Caco-2 (cell line): Measurements from ENCODE around the gene COTL1. TPM values are rescaled to one million over a fixed set of nuclear protein-coding genes. Genes with fewer than 3 reads are reported as not detected.
"Not testable (repeated sequence)": the region's sequence is repeated elsewhere in the genome, so short reads cannot be mapped to it uniquely, and the experiment has no call there.

Experiments used
- BruUV-seq: library from RNA; stranded (reverse); fragments of 400-500 nt; replicated peaks from 2 replicates; lab custom pipeline; 2021; lab: Mats Ljungman, UMichigan
- CTCF ChIA-PET: fragments of 300-600 bp; sonication (Branson Sonifier 250); formaldehyde crosslinking; loops from one replicate; lab custom pipeline; 2022; ENCODE audit warnings: antibody characterized with exemption; lab: Charles Lee
- POLR2A ChIA-PET: fragments of 300-600 bp; sonication (Branson Sonifier 250); formaldehyde crosslinking; loops from one replicate; lab custom pipeline; 2022; ENCODE audit warnings: antibody characterized with exemption; lab: Charles Lee
- DNase-seq, 2 experiments: peaks; one replicate each; pipeline versions ENCODE4 v3.0.0 to v3.0.0-alpha.2; 2020 to 2022
- H3K27me3 ChIP-seq: replicated peaks from 2 replicates; pipeline ENCODE4 v1.6.0; 2011; ENCODE audit warnings: low read length; ENCODE audit not compliant: control insufficient read depth, insufficient read depth
- H3K36me3 ChIP-seq: 2 replicates; pipeline ENCODE4 v1.5.1; 2011; ENCODE audit warnings: low read length; ENCODE audit not compliant: control insufficient read depth, insufficient read depth
- H3K4me1 ChIP-seq: fragments of 250-450 bp; sonication (Bioruptor Pico); 2 replicates; pipeline ENCODE4 v1.5.1; 2020; ENCODE audit warnings: mild to moderate bottlenecking
- H3K4me3 ChIP-seq: 2 replicates; pipeline ENCODE4 v1.5.1; 2011; ENCODE audit warnings: low read depth, mild to moderate bottlenecking, control low read depth, low read length
- H3K9me3 ChIP-seq: fragments of 250-450 bp; sonication (Bioruptor Pico); 2 replicates; pipeline ENCODE4 v1.5.1; 2020; ENCODE audit warnings: mild to moderate bottlenecking, moderate library complexity
- H3K27ac Mint-ChIP-seq: one replicate; pipeline ENCODE4 v1.8.0; 2022; ENCODE audit warnings: mixed read lengths; ENCODE audit not compliant: unreplicated experiment
- H3K27me3 Mint-ChIP-seq: one replicate; pipeline ENCODE4 v1.8.0; 2022; ENCODE audit warnings: mixed read lengths; ENCODE audit not compliant: insufficient read depth, unreplicated experiment
- H3K36me3 Mint-ChIP-seq: one replicate; pipeline ENCODE4 v1.8.0; 2022; ENCODE audit warnings: mild to moderate bottlenecking, mixed read lengths; ENCODE audit not compliant: insufficient read depth, unreplicated experiment
- H3K4me1 Mint-ChIP-seq: one replicate; pipeline ENCODE4 v1.8.0; 2022; ENCODE audit warnings: low read depth, mixed read lengths; ENCODE audit not compliant: unreplicated experiment
- H3K4me3 Mint-ChIP-seq: one replicate; pipeline ENCODE4 v1.8.0; 2022; ENCODE audit warnings: mild to moderate bottlenecking, moderate library complexity, mixed read lengths; ENCODE audit not compliant: unreplicated experiment
- H3K9me3 Mint-ChIP-seq: one replicate; pipeline ENCODE4 v1.8.0; 2022; ENCODE audit warnings: mixed read lengths; ENCODE audit not compliant: unreplicated experiment
- intact Hi-C: fragments of 100-400 bp; cut with micrococcal nuclease; formaldehyde crosslinking; loops from one replicate; pipeline ENCODE4 v1.10.0; 2022; ENCODE audit not compliant: unreplicated experiment
- total RNA-seq: library from RNA; stranded (reverse); gene quantifications from 2 replicates; pipeline ENCODE4 v1.2.3, GENCODE V29; 2022
- TF ChIP-seq, protein P1 (sequence below), 2 experiments: fragments of 200-600 bp in 1 of 2; IDR thresholded peaks; 1 replicate in 1 of 2; 2 replicates in 1 of 2; pipeline versions ENCODE4 v1.5.1 to v1.8.0; 2011 to 2022; ENCODE audit warnings: antibody characterized with exemption in 1 of 2, control low read depth in 1 of 2, inconsistent platforms in 1 of 2, low read depth in 1 of 2, low read length in 1 of 2, mild to moderate bottlenecking in 1 of 2, moderate library complexity in 1 of 2; ENCODE audit not compliant: insufficient read depth in 1 of 2, severe bottlenecking in 1 of 2, unreplicated experiment in 1 of 2

Gene COTL1
- total RNA-seq, 1 experiment from 2014 or later: 434 TPM

DNA sequence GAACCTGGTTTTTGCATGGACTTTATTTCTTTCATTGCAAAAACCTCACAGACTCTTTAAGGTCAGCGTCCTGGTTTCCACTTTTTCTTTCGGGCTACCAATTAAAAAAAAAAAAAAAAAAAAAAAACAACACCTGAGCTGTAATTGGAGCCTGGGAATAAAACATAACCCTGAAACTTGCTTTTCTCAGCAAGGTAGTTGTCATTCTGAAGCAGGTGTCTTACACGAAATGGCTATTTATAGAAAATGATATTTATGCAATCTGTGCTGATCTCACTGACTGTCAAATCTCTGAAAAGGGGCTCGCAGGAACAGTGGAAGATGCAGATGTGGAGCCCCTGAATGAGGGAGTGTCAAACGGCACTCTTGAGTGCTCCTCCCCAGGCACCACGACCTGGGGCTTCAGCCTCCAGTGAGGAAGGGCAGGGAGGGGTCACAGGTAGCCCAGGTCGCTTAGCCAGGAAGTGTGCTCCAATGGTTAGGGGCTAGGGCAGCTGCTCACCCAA is 10.4 kb upstream of the COTL1 start:
- TF ChIP-seq, protein P1, sequence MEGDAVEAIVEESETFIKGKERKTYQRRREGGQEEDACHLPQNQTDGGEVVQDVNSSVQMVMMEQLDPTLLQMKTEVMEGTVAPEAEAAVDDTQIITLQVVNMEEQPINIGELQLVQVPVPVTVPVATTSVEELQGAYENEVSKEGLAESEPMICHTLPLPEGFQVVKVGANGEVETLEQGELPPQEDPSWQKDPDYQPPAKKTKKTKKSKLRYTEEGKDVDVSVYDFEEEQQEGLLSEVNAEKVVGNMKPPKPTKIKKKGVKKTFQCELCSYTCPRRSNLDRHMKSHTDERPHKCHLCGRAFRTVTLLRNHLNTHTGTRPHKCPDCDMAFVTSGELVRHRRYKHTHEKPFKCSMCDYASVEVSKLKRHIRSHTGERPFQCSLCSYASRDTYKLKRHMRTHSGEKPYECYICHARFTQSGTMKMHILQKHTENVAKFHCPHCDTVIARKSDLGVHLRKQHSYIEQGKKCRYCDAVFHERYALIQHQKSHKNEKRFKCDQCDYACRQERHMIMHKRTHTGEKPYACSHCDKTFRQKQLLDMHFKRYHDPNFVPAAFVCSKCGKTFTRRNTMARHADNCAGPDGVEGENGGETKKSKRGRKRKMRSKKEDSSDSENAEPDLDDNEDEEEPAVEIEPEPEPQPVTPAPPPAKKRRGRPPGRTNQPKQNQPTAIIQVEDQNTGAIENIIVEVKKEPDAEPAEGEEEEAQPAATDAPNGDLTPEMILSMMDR (IDR thresholded peaks at IDR 0.05; ENCODE audit: insufficient read depth in 1 of 2, low read depth in 1 of 2, low read length in 1 of 2, severe bottlenecking in 1 of 2, unreplicated experiment in 1 of 2): no peak
- H3K4me3 Mint-ChIP-seq: no peak overlapping the region
- DNase-seq: no peak
- Histone ChIP-seq H3K36me3 (no peaks in the 10 kb centered on the region), H3K27me3 (no peaks in the 10 kb centered on the region), H3K4me1 (no peaks in the 10 kb centered on the region), H3K4me3 (no peak overlapping the region), H3K9me3 (no peaks in the 10 kb centered on the region)
- POLR2A ChIA-PET: no interaction called here
- no peaks in the 10 kb centered on the region for H3K9me3 Mint-ChIP-seq
- no peaks in the 10 kb centered on the region for H3K27me3 Mint-ChIP-seq
- H3K36me3 Mint-ChIP-seq: no peaks in the 10 kb centered on the region
- H3K4me1 Mint-ChIP-seq: no peaks in the 10 kb centered on the region
- no peak overlapping the region for H3K27ac Mint-ChIP-seq
- intact Hi-C loops: no loop called here
- CTCF ChIA-PET: no interaction called here
- no TSS peak for BruUV-seq

DNA sequence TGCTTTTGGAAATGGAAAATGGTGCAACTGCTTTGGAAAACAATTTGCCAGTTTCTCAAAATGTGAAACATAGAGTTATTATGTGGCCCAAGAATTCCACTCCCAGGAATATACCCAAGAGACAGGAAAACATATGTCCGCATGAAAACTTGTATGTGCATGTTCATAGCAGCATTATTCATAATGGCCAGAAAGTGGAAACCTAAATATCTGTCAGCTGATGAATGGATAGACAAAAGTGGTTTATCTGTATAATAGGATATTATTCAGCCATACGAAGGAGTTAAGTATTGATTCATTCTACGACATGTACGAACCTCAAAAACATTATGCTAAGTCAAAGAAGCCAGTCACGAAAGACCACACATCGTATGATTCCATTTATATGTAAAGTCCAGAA is 7.7 kb upstream of the COTL1 start:
- TF ChIP-seq, protein P1 (IDR thresholded peaks at IDR 0.05; ENCODE audit: insufficient read depth in 1 of 2, low read depth in 1 of 2, low read length in 1 of 2, severe bottlenecking in 1 of 2, unreplicated experiment in 1 of 2): no peak
- Histone ChIP-seq H3K4me3 (no peak overlapping the region), H3K9me3 (no peaks in the 10 kb centered on the region), H3K36me3 (no peaks in the 10 kb centered on the region), H3K27me3 (no peaks in the 10 kb centered on the region), H3K4me1 (peaks cover 7% of the 10 kb centered on the region)
- BruUV-seq: no TSS peak
- H3K9me3 Mint-ChIP-seq: no peaks in the 10 kb centered on the region
- CTCF ChIA-PET: no interaction called here
- POLR2A ChIA-PET: no interaction called here
- peaks cover 13% of the 10 kb centered on the region for H3K4me1 Mint-ChIP-seq
- intact Hi-C loops: no loop called here
- H3K36me3 Mint-ChIP-seq: no peaks in the 10 kb centered on the region
- DNase-seq: no peak
- no peak overlapping the region for H3K27ac Mint-ChIP-seq
- no peaks in the 10 kb centered on the region for H3K27me3 Mint-ChIP-seq
- H3K4me3 Mint-ChIP-seq: no peak overlapping the region

DNA sequence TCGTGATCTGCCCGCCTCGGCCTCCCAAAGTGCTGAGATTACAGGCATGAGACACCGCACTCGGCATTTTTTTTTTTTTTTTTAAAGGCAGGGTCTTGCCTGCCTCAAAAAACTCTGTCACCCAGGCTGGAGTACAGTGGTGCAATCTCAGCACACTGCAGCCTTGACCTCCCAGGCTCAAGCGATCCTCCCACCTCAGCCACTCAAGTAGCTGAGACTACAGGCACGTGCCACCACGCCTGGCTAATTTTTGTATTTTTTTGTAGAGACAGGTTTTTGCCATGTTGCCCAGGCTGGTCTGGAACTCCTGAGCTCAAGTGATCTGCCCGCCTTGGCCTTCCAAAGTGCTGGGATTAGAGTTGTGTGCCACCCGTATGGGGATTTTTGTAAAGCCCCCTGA is 3.0 kb upstream of the COTL1 start:
- H3K4me1 ChIP-seq: peaks cover 20% of the 10 kb centered on the region
- H3K27me3 Mint-ChIP-seq, H3K9me3 ChIP-seq, H3K27ac Mint-ChIP-seq, intact Hi-C loops, BruUV-seq, H3K4me3 ChIP-seq, H3K27me3 ChIP-seq, DNase-seq, H3K9me3 Mint-ChIP-seq, H3K4me3 Mint-ChIP-seq, H3K36me3 ChIP-seq: not testable (repeated sequence)
- Mint-ChIP-seq H3K4me1 (peaks cover 40% of the 10 kb centered on the region), H3K36me3 (peaks cover 36% of the 10 kb centered on the region)
- ChIA-PET CTCF (interaction anchor here (1.2 to 3.1 kb wide), 3 partner anchors 109 to 354 kb away, joined by 3 to 22 read pairs (median 7); no protein-coding TSS in a partner anchor), POLR2A (interaction anchor here (0.7 kb wide), 1 partner anchor 28 kb away, joined by 4 read pairs; no protein-coding TSS in a partner anchor)
